Measurements from ENCODE around the gene NT5C2.

DNA sequence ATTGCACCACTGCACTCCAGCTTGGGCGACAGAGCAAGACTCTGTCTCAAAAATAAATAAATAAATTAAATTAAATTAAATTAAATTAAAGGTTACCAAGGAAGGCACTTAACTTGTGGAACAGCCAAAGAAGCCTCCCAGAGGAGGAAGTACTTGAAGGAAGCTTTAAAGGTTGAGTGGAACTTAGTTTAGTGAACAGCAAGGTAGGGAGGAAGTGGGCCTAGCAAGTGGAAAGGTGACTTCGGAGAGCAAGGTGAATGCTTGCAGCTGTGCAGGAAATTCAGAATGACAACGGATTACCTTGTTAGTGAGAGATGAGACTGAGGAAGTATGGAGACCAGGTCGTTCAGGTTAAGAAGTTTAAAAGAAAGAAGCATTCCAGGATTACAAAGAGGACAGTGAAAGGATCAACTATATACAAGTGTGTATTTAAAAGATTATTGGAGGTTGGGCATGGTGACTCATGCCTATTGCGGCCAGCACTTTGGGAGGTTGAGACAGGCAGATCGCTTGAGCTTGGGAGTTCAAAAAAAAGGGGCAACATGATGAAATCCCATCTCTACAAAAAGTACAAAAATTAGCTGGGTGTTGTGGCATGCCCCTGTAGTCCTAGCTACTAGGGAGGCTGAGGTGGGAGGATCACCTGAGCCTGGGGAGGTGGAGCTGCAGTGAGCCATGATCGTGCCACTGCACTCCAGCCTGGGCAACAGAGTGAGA is 39.9 kb upstream of the NT5C2 start:
- TF ChIP-seq EZH2 (IDR thresholded peaks at IDR 0.05; ENCODE audit: insufficient read depth, low read length), result no peak
- TF ChIP-seq CTCF (IDR thresholded peaks at IDR 0.05; ENCODE audit: insufficient read depth, low read depth, low read length), result no peak
